ENCODE results near the gene GNB1L. TPM values are rescaled to one million over a fixed set of nuclear protein-coding genes. Genes with fewer than 3 reads are reported as not detected.

Gene GNB1L
- total and polyA plus RNA-seq, 2 of the 13 experiments (the other 11 are each of a cell fraction or from before 2014, with no cell fraction given): 2.5 to 7.4 TPM

DNA sequence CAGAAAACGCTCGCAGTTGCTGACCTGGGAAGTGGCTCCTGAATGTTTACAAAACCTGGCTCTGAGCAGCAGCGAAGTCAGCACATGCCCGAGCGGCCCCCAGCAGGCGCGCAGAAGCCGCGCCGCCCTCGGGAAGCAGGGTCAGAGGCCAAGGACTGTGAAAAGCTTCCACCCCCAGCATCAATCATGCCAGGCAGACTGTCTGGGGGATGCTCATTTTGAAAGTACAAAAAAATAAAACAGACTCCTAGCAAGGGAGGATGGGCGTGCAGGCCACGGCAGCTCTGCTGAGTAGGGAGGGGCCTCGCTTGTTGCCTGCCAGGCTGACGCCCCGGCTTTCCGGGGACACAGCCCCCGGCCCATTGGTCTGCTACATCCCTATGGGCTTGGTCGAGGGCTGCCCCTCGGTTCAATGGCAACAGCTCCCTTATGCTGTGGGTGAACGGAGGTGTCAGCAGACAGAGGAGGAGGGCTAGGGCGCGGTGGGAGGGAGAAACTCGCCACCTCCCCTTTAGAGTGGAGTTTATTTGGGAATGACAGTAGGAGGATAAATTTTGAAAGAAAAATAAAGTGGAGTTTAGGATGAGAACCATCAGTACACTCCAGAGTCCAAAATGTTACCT lies 37.7 kb upstream of the GNB1L start (continued):
- peak; percentile 59; the same call in 1 of the 2 replicates for TF ChIP-seq ZNF710 (CRISPR knock-in tag; IDR thresholded peaks at IDR 0.05; ENCODE audit: borderline replicate concordance)
- peak; percentile 35; the same call in 1 of the 2 replicates for TF ChIP-seq POGZ (CRISPR knock-in tag; IDR thresholded peaks at IDR 0.05)
- peak; percentile 80 for TF ChIP-seq KMT2B (CRISPR knock-in tag; IDR thresholded peaks at IDR 0.05)
- TF ChIP-seq SNAPC2 (CRISPR knock-in tag; IDR thresholded peaks at IDR 0.05): peak; percentile 94
- TF ChIP-seq ZNF382 (CRISPR knock-in tag; IDR thresholded peaks at IDR 0.05; ENCODE audit: borderline replicate concordance): no peak
- TF ChIP-seq ZNF235 (CRISPR knock-in tag; IDR thresholded peaks at IDR 0.05; ENCODE audit: borderline replicate concordance): peak; percentile 94; the same call in 1 of the 2 replicates
- TF ChIP-seq FOXP4 (CRISPR knock-in tag; IDR thresholded peaks at IDR 0.05): peak; percentile 90
- no peak for TF ChIP-seq SRSF9 (IDR thresholded peaks at IDR 0.05; ENCODE audit: borderline replicate concordance, insufficient read depth, low read depth, low read length, poor library complexity, severe bottlenecking)
- peak; percentile 59; the same call in 1 of the 2 replicates for TF ChIP-seq ONECUT2 (CRISPR knock-in tag; IDR thresholded peaks at IDR 0.05)
- TF ChIP-seq, protein P1, sequence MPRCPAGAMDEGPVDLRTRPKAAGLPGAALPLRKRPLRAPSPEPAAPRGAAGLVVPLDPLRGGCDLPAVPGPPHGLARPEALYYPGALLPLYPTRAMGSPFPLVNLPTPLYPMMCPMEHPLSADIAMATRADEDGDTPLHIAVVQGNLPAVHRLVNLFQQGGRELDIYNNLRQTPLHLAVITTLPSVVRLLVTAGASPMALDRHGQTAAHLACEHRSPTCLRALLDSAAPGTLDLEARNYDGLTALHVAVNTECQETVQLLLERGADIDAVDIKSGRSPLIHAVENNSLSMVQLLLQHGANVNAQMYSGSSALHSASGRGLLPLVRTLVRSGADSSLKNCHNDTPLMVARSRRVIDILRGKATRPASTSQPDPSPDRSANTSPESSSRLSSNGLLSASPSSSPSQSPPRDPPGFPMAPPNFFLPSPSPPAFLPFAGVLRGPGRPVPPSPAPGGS (CRISPR knock-in tag; IDR thresholded peaks at IDR 0.05): peak; percentile 98
- TF ChIP-seq ZNF724P (CRISPR knock-in tag; IDR thresholded peaks at IDR 0.05; ENCODE audit: borderline replicate concordance): peak; percentile 98; the same call in 1 of the 2 replicates
- TF ChIP-seq BRD4 (CRISPR knock-in tag; IDR thresholded peaks at IDR 0.05): no peak
- peak; percentile 98 for TF ChIP-seq CSRNP1 (CRISPR knock-in tag; IDR thresholded peaks at IDR 0.05)
- peak; percentile 86; the same call in 1 of the 2 replicates for TF ChIP-seq ZNF160 (CRISPR knock-in tag; IDR thresholded peaks at IDR 0.05)
- TF ChIP-seq FOSL2 (CRISPR knock-in tag; IDR thresholded peaks at IDR 0.05): peak; percentile 74
- TF ChIP-seq ZNF737 (CRISPR knock-in tag; IDR thresholded peaks at IDR 0.05; ENCODE audit: borderline replicate concordance): peak; percentile 97
- no peak for TF ChIP-seq ATRX (CRISPR knock-in tag; IDR thresholded peaks at IDR 0.05; ENCODE audit: borderline replicate concordance)
- TF ChIP-seq, protein P2, sequence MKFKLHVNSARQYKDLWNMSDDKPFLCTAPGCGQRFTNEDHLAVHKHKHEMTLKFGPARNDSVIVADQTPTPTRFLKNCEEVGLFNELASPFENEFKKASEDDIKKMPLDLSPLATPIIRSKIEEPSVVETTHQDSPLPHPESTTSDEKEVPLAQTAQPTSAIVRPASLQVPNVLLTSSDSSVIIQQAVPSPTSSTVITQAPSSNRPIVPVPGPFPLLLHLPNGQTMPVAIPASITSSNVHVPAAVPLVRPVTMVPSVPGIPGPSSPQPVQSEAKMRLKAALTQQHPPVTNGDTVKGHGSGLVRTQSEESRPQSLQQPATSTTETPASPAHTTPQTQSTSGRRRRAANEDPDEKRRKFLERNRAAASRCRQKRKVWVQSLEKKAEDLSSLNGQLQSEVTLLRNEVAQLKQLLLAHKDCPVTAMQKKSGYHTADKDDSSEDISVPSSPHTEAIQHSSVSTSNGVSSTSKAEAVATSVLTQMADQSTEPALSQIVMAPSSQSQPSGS (CRISPR knock-in tag; IDR thresholded peaks at IDR 0.05): peak; percentile 70; the same call in 1 of the 2 replicates
- TF ChIP-seq ZNF7 (CRISPR knock-in tag; IDR thresholded peaks at IDR 0.05): peak; percentile 51; the same call in 1 of the 2 replicates

All from HepG2 (cell line).